Breast epithelium (tissue), 4 donors: ENCODE results near the gene OR2A2. TPM values are rescaled to one million over a fixed set of nuclear protein-coding genes. Genes with fewer than 3 reads are reported as not detected.

ENCODE experiments used
- DNase-seq, 2 donors: peaks; one replicate each; pipeline ENCODE4 v3.0.0-alpha.2; 2019; ENCODE audit warnings: low spot score in 2 of 2
- H3K27ac ChIP-seq, 2 donors: fragments of 200-600 bp; sonication (generic) in 1 of 2; one replicate each; pipeline ENCODE4 v1.5.1; 2016 to 2019; ENCODE audit warnings: mild to moderate bottlenecking in 1 of 2
- H3K27me3 ChIP-seq, 2 donors: fragments of 200-600 bp; sonication (generic) in 1 of 2; one replicate each; pipeline versions ENCODE4 v1.5.1 to v1.6.0; 2017 to 2019; ENCODE audit warnings: control low read depth in 1 of 2, mild to moderate bottlenecking in 1 of 2
- H3K36me3 ChIP-seq: fragments of 200-600 bp; one replicate; pipeline ENCODE4 v1.5.1; 2019
- H3K4me1 ChIP-seq, 2 donors: fragments of 200-600 bp; sonication (generic); one replicate each; pipeline ENCODE4 v1.5.1; 2016 to 2019; ENCODE audit warnings: control low read depth in 1 of 2
- H3K4me3 ChIP-seq, 3 donors: fragments of 200-600 bp; sonication (generic); 1 replicate in 2 of 3; 2 replicates in 1 of 3; pipeline ENCODE4 v1.5.1; 2016 to 2019; ENCODE audit warnings: mild to moderate bottlenecking in 3 of 3, moderate library complexity in 2 of 3
- H3K9me3 ChIP-seq, 2 donors: fragments of 200-600 bp; sonication (generic) in 1 of 2; one replicate each; pipeline ENCODE4 v1.5.1; 2016 to 2019; ENCODE audit warnings: control low read depth in 1 of 2
- POLR2A ChIP-seq: fragments of 450-650 bp; IDR thresholded peaks from one replicate; pipeline ENCODE4 v1.6.1; 2016; ENCODE audit warnings: antibody characterized with exemption, mild to moderate bottlenecking, moderate library complexity
- POLR2AphosphoS5 ChIP-seq, 3 donors: sonication (generic); formaldehyde crosslinking; IDR thresholded peaks; one replicate each; pipeline ENCODE4 v1.6.1; 2017; ENCODE audit warnings: antibody characterized with exemption in 3 of 3
- intact Hi-C: fragments of 100-400 bp; cut with DNase I; formaldehyde crosslinking; loops from one replicate; pipeline ENCODE4 v1.15.1; 2023; ENCODE audit warnings: low total_unique reads
- total RNA-seq, 3 donors: library from RNA; depleted of rRNA; stranded (reverse); fragments of >200 nt; gene quantifications; one replicate each; pipeline ENCODE4 v1.1.0, GENCODE V29; 2016
- TF ChIP-seq, protein P1 (sequence below), 3 donors: fragments of 450-650 bp; IDR thresholded peaks; one replicate each; pipeline ENCODE4 v1.5.1; 2016 to 2017; ENCODE audit warnings: antibody characterized with exemption in 3 of 3, mild to moderate bottlenecking in 3 of 3, moderate library complexity in 3 of 3

OR2A2 gene
- total RNA-seq, 3 donors from 2014 or later, result not detected

DNA sequence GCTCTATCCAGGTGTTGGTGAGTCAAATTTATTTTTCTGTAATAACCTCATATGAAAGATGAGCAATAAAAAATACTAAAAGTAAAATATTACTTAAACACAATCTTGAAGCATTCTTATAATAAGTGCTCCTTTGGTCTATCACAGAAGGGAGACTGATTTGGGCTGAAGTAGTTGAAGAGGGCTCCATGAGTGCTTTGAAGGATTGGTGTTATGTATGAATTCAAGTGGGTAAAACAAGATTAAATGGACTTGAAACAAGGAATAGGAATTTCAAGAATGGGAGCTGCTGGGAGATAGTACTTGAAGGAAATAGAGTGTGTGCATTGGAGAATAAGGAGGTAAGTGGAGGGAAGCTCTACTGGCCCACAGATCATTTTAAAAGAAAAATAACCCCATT lies 7.3 kb upstream of the OR2A2 start:
- no peak for DNase-seq
- no peaks in the 10 kb centered on the region for H3K36me3 ChIP-seq
- intact Hi-C loops, result no loop called here
- no peaks in the 10 kb centered on the region for H3K4me1 ChIP-seq
- H3K9me3 ChIP-seq, result no peaks in the 10 kb centered on the region
- TF ChIP-seq POLR2A (no peak), POLR2AphosphoS5 (IDR thresholded peaks at IDR 0.05) (no peak)
- H3K27me3 ChIP-seq, result no peaks in the 10 kb centered on the region
- no peak overlapping the region for H3K27ac ChIP-seq
- H3K4me3 ChIP-seq, result no peak overlapping the region

DNA sequence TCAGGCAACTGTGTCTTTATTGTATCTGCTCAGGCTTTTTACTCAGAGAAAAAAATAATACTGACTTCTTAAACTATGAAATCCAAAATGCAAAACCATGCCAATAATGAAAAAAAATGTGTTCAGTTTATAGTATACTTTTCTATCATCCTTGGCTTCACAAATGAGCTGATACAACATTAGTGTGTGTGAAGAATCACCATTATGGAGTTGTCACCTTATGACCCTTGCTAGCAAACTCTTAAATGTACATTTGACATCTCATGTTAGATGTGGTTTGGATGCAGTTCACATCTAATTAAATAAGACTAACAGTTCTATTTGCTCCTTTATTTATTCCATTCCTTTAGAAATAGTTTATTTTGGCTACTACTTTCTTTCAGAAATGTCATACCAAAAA lies 4.2 kb upstream of the OR2A2 start:
- Histone ChIP-seq H3K27ac (no peak overlapping the region), H3K4me3 (no peak overlapping the region), H3K4me1 (no peaks in the 10 kb centered on the region), H3K27me3 (no peaks in the 10 kb centered on the region), H3K9me3 (no peaks in the 10 kb centered on the region), H3K36me3 (no peaks in the 10 kb centered on the region)
- TF ChIP-seq, protein P1, sequence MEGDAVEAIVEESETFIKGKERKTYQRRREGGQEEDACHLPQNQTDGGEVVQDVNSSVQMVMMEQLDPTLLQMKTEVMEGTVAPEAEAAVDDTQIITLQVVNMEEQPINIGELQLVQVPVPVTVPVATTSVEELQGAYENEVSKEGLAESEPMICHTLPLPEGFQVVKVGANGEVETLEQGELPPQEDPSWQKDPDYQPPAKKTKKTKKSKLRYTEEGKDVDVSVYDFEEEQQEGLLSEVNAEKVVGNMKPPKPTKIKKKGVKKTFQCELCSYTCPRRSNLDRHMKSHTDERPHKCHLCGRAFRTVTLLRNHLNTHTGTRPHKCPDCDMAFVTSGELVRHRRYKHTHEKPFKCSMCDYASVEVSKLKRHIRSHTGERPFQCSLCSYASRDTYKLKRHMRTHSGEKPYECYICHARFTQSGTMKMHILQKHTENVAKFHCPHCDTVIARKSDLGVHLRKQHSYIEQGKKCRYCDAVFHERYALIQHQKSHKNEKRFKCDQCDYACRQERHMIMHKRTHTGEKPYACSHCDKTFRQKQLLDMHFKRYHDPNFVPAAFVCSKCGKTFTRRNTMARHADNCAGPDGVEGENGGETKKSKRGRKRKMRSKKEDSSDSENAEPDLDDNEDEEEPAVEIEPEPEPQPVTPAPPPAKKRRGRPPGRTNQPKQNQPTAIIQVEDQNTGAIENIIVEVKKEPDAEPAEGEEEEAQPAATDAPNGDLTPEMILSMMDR (IDR thresholded peaks at IDR 0.05), result no peak
- TF ChIP-seq POLR2A (no peak), POLR2AphosphoS5 (IDR thresholded peaks at IDR 0.05) (no peak)
- DNase-seq, result no peak
- intact Hi-C loops, result no loop called here

DNA sequence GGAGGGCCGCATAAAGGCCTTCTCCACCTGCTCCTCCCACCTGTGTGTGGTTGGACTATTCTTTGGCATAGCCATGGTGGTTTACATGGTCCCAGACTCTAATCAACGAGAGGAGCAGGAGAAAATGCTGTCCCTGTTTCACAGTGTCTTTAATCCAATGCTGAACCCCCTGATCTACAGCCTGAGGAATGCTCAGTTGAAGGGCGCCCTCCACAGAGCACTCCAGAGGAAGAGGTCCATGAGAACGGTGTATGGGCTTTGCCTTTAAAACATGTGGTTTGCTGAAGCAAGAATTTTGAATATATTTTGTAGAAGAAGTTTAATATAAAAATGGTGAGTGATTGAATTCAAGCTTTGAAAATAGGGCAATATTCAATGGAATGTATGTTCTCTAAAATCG lies 889 bp downstream of the OR2A2 start:
- TF ChIP-seq POLR2AphosphoS5 (IDR thresholded peaks at IDR 0.05) (no peak), POLR2A (no peak)
- TF ChIP-seq, protein P1 (IDR thresholded peaks at IDR 0.05), result no peak
- no peaks in the 10 kb centered on the region for H3K36me3 ChIP-seq
- H3K27ac ChIP-seq, result no peak overlapping the region
- no peak overlapping the region for H3K4me3 ChIP-seq
- intact Hi-C loops, result no loop called here
- no peak for DNase-seq
- no peaks in the 10 kb centered on the region for H3K9me3 ChIP-seq
- no peaks in the 10 kb centered on the region for H3K4me1 ChIP-seq
- no peaks in the 10 kb centered on the region for H3K27me3 ChIP-seq

DNA sequence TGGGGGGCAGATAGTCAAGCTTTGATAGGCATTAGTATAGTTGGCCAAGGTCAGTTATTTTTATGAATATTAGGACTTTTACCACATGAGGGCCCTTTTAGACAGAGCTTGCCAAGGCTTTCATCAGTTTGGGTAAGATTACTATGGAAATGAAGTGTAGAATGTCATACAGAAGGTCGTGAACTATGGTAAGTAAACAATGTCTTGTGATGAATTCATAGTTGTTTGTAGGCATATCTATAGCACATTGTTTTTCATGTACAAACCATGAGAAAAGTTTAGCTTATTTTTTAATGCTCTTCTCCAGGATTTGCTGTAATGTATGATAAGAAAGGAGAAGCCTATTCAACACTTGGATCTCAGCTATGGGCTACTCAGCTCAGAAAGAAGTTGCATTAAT lies 4.3 kb downstream of the OR2A2 start:
- H3K27me3 ChIP-seq, result no peaks in the 10 kb centered on the region
- no peaks in the 10 kb centered on the region for H3K9me3 ChIP-seq
- H3K4me3 ChIP-seq, result no peak overlapping the region
- intact Hi-C loops, result no loop called here
- H3K36me3 ChIP-seq, result no peaks in the 10 kb centered on the region
- no peak for DNase-seq
- no peaks in the 10 kb centered on the region for H3K4me1 ChIP-seq
- H3K27ac ChIP-seq, result no peak overlapping the region
- TF ChIP-seq POLR2AphosphoS5 (IDR thresholded peaks at IDR 0.05), result no peak
- TF ChIP-seq, protein P1 (IDR thresholded peaks at IDR 0.05), result no peak
- no peak for TF ChIP-seq POLR2A

DNA sequence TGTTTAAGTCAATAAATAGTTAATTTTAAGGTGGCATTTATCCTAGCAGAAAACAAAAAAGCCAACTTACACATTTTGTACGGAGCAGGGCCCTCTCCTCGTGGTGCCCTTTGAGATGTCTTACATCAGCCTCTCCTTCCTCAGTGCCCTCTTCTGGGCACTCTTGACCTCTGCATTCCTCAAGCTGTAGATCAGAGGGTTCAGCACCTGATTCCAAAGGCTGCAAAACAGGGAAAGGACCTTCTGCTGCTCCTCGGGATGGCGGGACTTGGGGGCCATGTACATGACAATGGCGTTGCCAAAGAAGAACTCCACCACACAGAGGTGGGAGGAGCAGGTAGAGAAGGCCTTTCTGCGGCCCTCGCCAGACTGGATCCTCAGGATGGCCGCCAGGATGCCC lies 9.0 kb downstream of the OR2A2 start:
- H3K27me3 ChIP-seq, result no peaks in the 10 kb centered on the region
- TF ChIP-seq POLR2AphosphoS5 (IDR thresholded peaks at IDR 0.05) (no peak), POLR2A (no peak)
- TF ChIP-seq, protein P1 (IDR thresholded peaks at IDR 0.05), result no peak
- no peaks in the 10 kb centered on the region for H3K4me1 ChIP-seq
- H3K36me3 ChIP-seq, result no peaks in the 10 kb centered on the region
- no peak overlapping the region for H3K4me3 ChIP-seq
- no peaks in the 10 kb centered on the region for H3K9me3 ChIP-seq
- DNase-seq, result no peak
- no peak overlapping the region for H3K27ac ChIP-seq
- intact Hi-C loops, result no loop called here

DNA sequence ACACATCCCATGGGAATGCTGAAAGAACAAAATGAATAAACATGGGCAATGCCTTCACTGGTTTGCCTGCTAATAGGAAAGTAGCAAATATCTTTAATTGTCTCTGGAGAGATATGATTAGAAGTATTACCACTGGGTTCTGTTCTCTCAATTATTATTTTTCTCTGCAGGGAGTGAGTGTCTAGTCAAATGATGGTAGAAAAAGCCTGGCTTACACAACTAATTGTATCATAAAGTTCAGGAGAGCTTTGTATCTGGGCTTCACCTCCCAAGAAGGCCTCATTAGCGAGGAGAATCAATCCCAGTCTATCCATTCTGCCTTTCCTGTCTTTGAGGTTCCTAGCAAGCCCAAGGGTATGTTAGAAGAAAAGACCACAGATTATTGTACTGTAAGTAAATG lies 13.5 kb downstream of the OR2A2 start, which contains the start of gene OR2A14:
Gene OR2A14 (plus strand): TSS at position 301 of the 400 bp plus-strand sequence. CDS start 5,937 bp downstream, outside the sequence.
- intact Hi-C loops, result no loop called here
- no peak for DNase-seq
- Histone ChIP-seq H3K4me3 (no peak within 1 kb of the TSS), H3K9me3 (no peaks in the 10 kb centered on the region), H3K36me3 (no peaks in the 10 kb centered on the region), H3K4me1 (no peaks in the 10 kb centered on the region), H3K27me3 (no peaks in the 10 kb centered on the region), H3K27ac (no peak within 1 kb of the TSS)
- no peak for TF ChIP-seq POLR2AphosphoS5 (IDR thresholded peaks at IDR 0.05)
- TF ChIP-seq, protein P1 (IDR thresholded peaks at IDR 0.05), result no peak
- TF ChIP-seq POLR2A, result no peak
